T-helper 1 cell treated with Interleukin-12 subunit alpha and Interleukin-12 subunit beta and Interleukin-4 antibody, amounts not matched to agents 30 μg/mL and 1 μg/mL, for 36 hours (primary cell): Measurements from ENCODE around the gene HES2.
"Not testable (repeated sequence)": the region's sequence is repeated elsewhere in the genome, so short reads cannot be mapped to it uniquely, and the experiment has no call there.

Experiments
- H3K27ac Mint-ChIP-seq: one replicate; pipeline ENCODE4 v1.8.0; 2021; ENCODE audit warnings: mild to moderate bottlenecking, mixed read lengths
- H3K27me3 Mint-ChIP-seq: one replicate; pipeline ENCODE4 v1.8.0; 2021; ENCODE audit warnings: low read depth, mixed read lengths
- H3K36me3 Mint-ChIP-seq: one replicate; pipeline ENCODE4 v1.8.0; 2021; ENCODE audit warnings: low read depth, mixed read lengths
- H3K4me1 Mint-ChIP-seq: one replicate; pipeline ENCODE4 v1.8.0; 2021; ENCODE audit warnings: low read depth, mixed read lengths
- H3K4me3 Mint-ChIP-seq: one replicate; pipeline ENCODE4 v1.8.0; 2021; ENCODE audit warnings: mild to moderate bottlenecking, moderate library complexity, mixed read lengths
- H3K9me3 Mint-ChIP-seq: one replicate; pipeline ENCODE4 v1.8.0; 2021; ENCODE audit warnings: mixed read lengths

The HES2 gene

GRCh38 chr1:6399294-6399693 lies 20.4 kb downstream of the HES2 start:
- H3K4me1 Mint-ChIP-seq, result peaks cover 8% of the 10 kb centered on the region
- H3K27ac Mint-ChIP-seq, result no peak overlapping the region
- H3K27me3 Mint-ChIP-seq, result peaks cover 4% of the 10 kb centered on the region
- H3K4me3 Mint-ChIP-seq, result no peak overlapping the region
- no peaks in the 10 kb centered on the region for H3K9me3 Mint-ChIP-seq
- H3K36me3 Mint-ChIP-seq, result no peaks in the 10 kb centered on the region

GRCh38 chr1:6397844-6398441 lies 21.8 kb downstream of the HES2 start:
- H3K27me3 Mint-ChIP-seq, result peaks cover 4% of the 10 kb centered on the region
- H3K4me3 Mint-ChIP-seq, result no peak overlapping the region
- H3K9me3 Mint-ChIP-seq, result no peaks in the 10 kb centered on the region
- no peaks in the 10 kb centered on the region for H3K36me3 Mint-ChIP-seq
- H3K4me1 Mint-ChIP-seq, result peaks cover 14% of the 10 kb centered on the region
- H3K27ac Mint-ChIP-seq, result no peak overlapping the region

- Mint-ChIP-seq H3K9me3 (no peaks in the 10 kb centered on the region), H3K4me1 (peaks cover 19% of the 10 kb centered on the region), H3K27ac (no peak overlapping the region), H3K4me3 (no peak overlapping the region), H3K36me3 (no peaks in the 10 kb centered on the region), H3K27me3 (peaks cover 4% of the 10 kb centered on the region)
Measured at GRCh38 chr1:6396998-6397397, 22.7 kb downstream of the HES2 start.

- H3K4me3 Mint-ChIP-seq, H3K36me3 Mint-ChIP-seq, H3K27ac Mint-ChIP-seq, H3K27me3 Mint-ChIP-seq, H3K9me3 Mint-ChIP-seq: not testable (repeated sequence)
- H3K4me1 Mint-ChIP-seq, result peaks cover 24% of the 10 kb centered on the region
Measured at GRCh38 chr1:6395781-6396244, 23.9 kb downstream of the HES2 start.

GRCh38 chr1:6395130-6395529 lies 24.6 kb downstream of the HES2 start:
- Mint-ChIP-seq H3K4me3 (peak overlapping the region; percentile 44), H3K4me1 (peaks cover 24% of the 10 kb centered on the region)
- not testable (repeated sequence) for H3K27me3 Mint-ChIP-seq, H3K27ac Mint-ChIP-seq, H3K9me3 Mint-ChIP-seq, H3K36me3 Mint-ChIP-seq

GRCh38 chr1:6393400-6394187 lies 26.1 kb downstream of the HES2 start, which contains the start of gene ACOT7:
TSS of gene ACOT7 (minus strand) at chr1:6393767. CDS start at chr1:6393399, 368 bp downstream.
- no peaks in the 10 kb centered on the region for H3K36me3 Mint-ChIP-seq
- H3K27me3 Mint-ChIP-seq, result peaks cover 4% of the 10 kb centered on the region
- peak within 1 kb of the TSS; percentile 95 for H3K27ac Mint-ChIP-seq
- no peaks in the 10 kb centered on the region for H3K9me3 Mint-ChIP-seq
- H3K4me3 Mint-ChIP-seq, result peak within 1 kb of the TSS; percentile 85
- H3K4me1 Mint-ChIP-seq, result peaks cover 24% of the 10 kb centered on the region

- H3K4me1 Mint-ChIP-seq, result peaks cover 24% of the 10 kb centered on the region
- no peaks in the 10 kb centered on the region for H3K36me3 Mint-ChIP-seq
- H3K4me3 Mint-ChIP-seq, result peak overlapping the region; percentile 85
- H3K9me3 Mint-ChIP-seq, result no peaks in the 10 kb centered on the region
- H3K27ac Mint-ChIP-seq, result peak overlapping the region; percentile 87
- H3K27me3 Mint-ChIP-seq, result peaks cover 2% of the 10 kb centered on the region
Measured at GRCh38 chr1:6392809-6393399, 26.8 kb downstream of the HES2 start.

GRCh38 chr1:6391951-6392808 lies 27.5 kb downstream of the HES2 start:
- no peaks in the 10 kb centered on the region for H3K36me3 Mint-ChIP-seq
- peaks cover 24% of the 10 kb centered on the region for H3K4me1 Mint-ChIP-seq
- peak overlapping the region; percentile 84 for H3K4me3 Mint-ChIP-seq
- H3K27me3 Mint-ChIP-seq, result no peaks in the 10 kb centered on the region
- H3K9me3 Mint-ChIP-seq, result no peaks in the 10 kb centered on the region
- H3K27ac Mint-ChIP-seq, result peak overlapping the region; percentile 78

- Mint-ChIP-seq H3K4me3 (no peak overlapping the region), H3K9me3 (no peaks in the 10 kb centered on the region), H3K27me3 (no peaks in the 10 kb centered on the region), H3K4me1 (peaks cover 20% of the 10 kb centered on the region), H3K36me3 (peaks cover 2% of the 10 kb centered on the region), H3K27ac (no peak overlapping the region)
Measured at GRCh38 chr1:6389971-6390370, 29.7 kb downstream of the HES2 start.

- no peak overlapping the region for H3K27ac Mint-ChIP-seq
- H3K27me3 Mint-ChIP-seq, result no peaks in the 10 kb centered on the region
- H3K9me3 Mint-ChIP-seq, result peaks cover 4% of the 10 kb centered on the region
- H3K4me3 Mint-ChIP-seq, result no peak overlapping the region
- H3K4me1 Mint-ChIP-seq, result peaks cover 2% of the 10 kb centered on the region
- H3K36me3 Mint-ChIP-seq, result peaks cover 8% of the 10 kb centered on the region
Measured at GRCh38 chr1:6386371-6386949, 33.3 kb downstream of the HES2 start.

- no peak overlapping the region for H3K27ac Mint-ChIP-seq
- peaks cover 8% of the 10 kb centered on the region for H3K36me3 Mint-ChIP-seq
- peaks cover 4% of the 10 kb centered on the region for H3K9me3 Mint-ChIP-seq
- no peak overlapping the region for H3K4me3 Mint-ChIP-seq
- peaks cover 2% of the 10 kb centered on the region for H3K4me1 Mint-ChIP-seq
- H3K27me3 Mint-ChIP-seq, result no peaks in the 10 kb centered on the region
Measured at GRCh38 chr1:6385488-6386191, 34.1 kb downstream of the HES2 start.

- no peak overlapping the region for H3K27ac Mint-ChIP-seq
- peaks cover 2% of the 10 kb centered on the region for H3K4me1 Mint-ChIP-seq
- H3K9me3 Mint-ChIP-seq, result peaks cover 6% of the 10 kb centered on the region
- H3K36me3 Mint-ChIP-seq, result peaks cover 9% of the 10 kb centered on the region
- H3K27me3 Mint-ChIP-seq, result no peaks in the 10 kb centered on the region
- H3K4me3 Mint-ChIP-seq, result no peak overlapping the region
Measured at GRCh38 chr1:6384962-6385361, 34.8 kb downstream of the HES2 start.

GRCh38 chr1:6384135-6384534 lies 35.6 kb downstream of the HES2 start:
- Mint-ChIP-seq H3K4me1 (peaks cover 2% of the 10 kb centered on the region), H3K9me3 (peaks cover 9% of the 10 kb centered on the region), H3K36me3 (peaks cover 11% of the 10 kb centered on the region), H3K4me3 (no peak overlapping the region), H3K27me3 (no peaks in the 10 kb centered on the region), H3K27ac (no peak overlapping the region)
